HG02759 (cell line): ENCODE measurements around the gene REXO4.

Experiments used
- ATAC-seq: cut with Tn5 transposase; IDR thresholded peaks from one replicate; pipeline ENCODE4 v1.9.1; 2021; ENCODE audit warnings: mild to moderate bottlenecking, moderate library complexity; ENCODE audit not compliant: unreplicated experiment

REXO4 gene, protein sequence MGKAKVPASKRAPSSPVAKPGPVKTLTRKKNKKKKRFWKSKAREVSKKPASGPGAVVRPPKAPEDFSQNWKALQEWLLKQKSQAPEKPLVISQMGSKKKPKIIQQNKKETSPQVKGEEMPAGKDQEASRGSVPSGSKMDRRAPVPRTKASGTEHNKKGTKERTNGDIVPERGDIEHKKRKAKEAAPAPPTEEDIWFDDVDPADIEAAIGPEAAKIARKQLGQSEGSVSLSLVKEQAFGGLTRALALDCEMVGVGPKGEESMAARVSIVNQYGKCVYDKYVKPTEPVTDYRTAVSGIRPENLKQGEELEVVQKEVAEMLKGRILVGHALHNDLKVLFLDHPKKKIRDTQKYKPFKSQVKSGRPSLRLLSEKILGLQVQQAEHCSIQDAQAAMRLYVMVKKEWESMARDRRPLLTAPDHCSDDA

DNA sequence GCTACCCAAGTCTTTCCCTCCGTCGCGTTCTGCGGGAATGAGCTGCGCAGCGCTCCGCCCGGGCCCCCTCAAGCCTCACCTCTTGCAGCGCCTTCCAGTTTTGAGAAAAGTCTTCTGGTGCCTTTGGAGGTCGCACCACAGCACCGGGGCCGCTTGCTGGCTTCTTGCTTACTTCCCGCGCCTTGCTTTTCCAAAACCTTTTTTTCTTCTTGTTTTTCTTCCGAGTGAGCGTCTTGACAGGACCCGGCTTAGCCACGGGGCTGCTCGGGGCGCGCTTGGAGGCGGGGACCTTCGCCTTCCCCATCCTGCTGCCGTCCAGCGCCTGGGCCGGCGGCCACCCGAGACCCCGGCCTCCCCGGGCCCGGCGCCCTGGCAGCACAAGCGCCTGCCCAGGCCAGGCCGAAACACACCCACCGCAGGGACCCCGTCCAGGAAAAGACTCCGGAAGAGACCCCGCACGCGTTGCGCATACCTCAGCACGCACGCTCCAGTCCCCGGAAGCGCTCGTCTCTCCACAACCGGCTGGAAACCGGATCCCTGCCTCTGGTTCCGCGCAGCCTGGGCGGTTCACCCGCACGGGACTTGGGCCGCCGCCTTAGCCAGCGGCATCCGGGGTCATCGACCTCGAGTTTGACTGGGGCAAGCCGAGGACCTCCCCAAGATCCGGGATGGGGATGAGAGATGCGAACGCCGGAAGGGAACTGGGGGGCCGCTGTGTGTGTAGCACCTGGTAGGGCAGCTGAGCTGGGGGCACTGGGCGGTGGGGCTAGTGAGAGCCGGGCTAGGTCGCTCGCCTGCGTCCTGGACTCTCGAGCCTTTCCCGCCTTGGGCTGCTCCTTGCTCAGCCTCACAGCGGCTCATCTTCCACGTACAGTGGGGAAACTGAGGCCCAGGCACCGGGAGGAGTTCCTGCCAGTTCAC lies at the start of gene REXO4:
Gene REXO4 (minus strand): TSS at position 470 of the 921 bp plus-strand sequence. CDS start 166 bp downstream, at position 304.
- peak; percentile 83 for ATAC-seq

DNA sequence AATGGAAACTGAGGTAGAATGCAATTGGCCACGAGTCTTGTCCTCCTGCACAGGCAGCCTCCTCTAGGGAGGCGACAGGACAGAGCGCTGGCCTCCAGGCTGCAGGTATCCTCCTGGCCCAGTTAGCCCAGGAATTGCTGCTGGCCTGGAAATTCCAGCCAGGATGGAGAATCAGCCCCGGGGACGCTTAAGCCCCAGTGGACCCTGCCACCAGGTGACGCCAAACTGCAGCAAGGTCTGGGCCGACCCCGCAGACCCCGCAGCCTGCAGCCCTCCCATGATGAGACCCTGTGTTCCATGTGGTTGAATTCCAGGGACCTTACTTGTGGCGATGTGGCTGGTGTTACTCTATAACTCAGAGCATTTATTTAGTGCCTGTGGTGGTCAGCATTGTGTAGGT lies 49.3 kb upstream of the REXO4 start:
- ATAC-seq = no peak

DNA sequence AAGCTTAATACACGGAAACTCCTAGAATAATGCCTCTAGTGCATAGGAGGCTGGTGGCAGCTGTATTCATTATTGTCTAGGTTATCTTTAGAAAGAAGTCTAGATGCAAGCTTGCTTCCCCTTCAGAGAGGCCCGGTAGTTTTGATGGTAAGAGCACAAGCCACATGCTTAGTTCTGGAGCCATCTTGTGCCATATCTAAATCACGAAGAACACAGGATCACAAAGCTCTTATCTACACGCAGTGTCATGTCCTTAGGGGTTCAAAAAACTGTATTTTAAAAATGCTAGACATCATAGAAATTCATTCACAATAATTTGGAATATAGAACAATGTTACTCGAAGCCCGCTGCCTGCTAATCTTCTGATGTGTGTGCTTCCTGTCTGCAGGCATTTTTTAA lies 48.2 kb upstream of the REXO4 start:
- no peak for ATAC-seq

DNA sequence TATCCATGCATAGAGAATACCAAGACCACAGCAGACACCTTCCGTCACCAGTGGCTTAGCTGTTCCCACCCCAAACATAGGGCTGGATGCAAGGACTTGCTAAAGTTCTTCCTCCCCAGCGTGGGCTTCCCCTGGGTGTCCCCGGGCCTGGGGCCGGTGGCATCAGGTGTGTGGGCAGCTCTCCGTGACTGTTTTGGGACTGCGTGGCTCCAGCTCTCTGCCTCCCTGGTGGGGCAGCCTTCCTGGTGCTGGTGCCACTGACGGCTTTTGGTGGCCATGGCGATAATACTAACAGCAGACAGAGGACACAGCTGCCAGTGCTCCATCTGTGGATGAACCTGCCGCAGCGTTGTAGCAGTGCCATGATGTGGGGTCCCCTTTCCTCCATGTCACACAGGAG lies 46.8 kb upstream of the REXO4 start:
- no peak for ATAC-seq

DNA sequence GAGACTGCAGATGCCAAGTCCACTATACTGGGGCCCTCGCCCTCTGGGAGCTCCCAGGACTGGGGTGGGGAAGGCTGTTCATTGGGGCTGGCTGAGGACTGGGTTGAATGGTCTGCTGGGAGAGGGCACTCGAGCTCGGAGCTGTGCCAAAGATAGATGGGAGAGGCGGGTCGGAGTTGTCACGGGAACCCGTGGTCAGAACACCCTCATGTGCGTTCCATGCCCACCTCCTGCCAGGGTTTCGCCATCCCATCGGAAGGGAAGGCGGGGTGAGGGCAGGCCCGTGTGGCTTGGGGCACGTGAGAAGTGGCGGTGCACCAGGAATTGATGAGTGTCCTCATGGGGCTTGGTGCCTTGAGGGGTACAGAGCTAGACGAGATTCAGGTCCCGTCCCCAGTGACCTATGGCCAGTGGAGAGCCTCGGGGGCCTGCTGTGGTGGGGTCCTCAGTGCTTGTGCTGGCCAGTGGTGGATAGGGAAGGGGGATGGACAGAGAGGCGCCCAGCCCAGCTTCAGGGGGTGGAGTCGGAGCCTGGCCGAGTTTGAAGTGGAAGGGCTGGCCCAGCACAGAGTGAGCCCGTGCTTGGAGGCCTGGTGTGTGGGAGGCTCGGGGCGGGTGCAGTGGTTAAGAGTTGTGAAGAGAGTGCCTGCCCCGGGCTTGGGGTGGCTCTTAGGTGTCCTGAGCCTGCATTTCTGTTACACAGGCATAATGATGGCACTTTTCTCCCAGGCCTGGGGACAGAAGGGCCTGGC lies 46.2 kb upstream of the REXO4 start:
- ATAC-seq = no peak

DNA sequence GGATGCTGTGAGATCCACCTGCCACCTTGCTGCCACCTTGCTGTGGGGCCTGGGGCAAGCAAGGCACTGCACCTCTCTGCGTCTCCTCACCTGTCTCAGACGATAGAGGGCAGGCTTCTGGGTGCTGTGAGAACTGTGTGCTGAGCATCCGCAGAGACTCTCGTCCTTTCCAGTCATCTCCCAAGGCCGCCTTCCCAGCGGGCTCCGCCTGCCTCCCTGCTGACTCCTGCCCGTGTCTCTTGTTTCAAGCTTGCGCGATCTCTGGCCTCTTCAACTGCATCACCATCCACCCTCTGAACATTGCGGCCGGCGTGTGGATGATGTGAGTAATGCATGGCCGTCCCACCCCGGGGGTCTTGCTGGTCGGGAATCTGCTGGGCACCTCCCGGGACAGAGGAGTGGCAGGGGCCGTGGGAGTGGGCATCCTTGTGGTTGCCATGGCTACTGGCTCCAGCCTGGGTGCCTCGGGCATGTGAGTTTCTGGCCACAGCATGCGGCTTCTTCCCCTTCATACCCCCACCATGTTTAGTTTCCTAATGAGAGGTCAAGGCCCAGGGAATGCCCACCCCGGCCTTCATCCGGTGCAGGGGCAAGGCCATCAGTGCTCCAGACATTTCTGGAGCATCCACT lies 45.5 kb upstream of the REXO4 start:
- no peak for ATAC-seq

DNA sequence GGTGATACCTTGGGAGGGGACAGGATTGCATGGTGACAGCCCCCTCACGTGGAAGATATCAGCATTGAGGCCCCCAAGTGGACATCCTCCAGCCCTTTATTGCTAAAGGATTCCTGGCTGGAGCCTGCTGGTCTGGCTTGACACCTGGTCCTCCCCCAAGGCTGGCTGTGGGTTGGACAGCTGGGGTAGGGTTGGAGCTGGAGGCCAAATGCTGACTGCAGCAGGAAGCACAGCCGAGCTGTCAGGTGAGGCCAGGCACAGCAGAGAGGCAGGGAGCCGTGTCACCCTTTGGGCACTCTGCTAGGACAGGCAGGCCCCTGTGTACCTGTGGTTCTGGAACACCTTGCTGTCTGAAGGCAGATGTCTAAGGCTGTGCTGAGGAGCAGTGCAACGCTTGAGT lies 44.2 kb upstream of the REXO4 start:
- ATAC-seq = no peak

DNA sequence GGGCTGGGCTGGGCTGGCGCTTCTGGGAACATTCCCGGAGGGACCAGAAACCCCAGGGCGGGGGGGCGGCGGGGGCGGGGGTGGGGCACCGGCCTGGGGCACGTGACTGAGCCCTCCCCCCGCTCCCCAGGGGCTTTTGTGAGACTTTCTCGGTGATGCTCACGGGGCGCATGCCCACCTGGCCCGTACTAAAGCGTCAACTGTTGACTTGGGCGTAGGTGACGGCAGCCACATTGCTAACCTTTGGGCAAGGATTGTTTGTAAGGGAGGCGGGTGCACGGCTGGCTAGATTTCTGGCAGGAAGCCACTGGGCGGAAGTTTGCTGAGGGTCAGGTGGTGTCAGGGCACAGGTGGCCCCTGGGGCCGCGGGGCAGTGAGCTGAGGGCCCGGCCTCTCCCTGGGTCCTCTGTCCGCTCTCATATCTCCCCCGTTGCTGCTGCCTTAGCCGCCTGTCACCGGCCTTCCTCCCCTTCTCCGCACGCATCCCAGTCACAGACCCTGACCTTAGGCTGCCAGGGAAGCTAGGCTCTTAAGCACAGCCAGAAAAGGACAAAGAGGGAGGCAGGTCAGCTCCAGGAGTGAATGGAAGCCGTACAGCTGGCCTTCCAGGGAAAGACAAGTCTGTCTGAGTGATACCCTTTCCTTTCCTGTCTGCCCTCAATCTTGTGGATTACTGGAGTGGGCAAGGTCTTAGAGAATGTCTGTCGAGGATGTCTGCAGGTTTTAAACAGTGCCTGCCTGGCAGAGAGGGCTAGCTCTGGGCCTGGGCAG lies 42.8 kb upstream of the REXO4 start:
- peak; percentile 27 for ATAC-seq

DNA sequence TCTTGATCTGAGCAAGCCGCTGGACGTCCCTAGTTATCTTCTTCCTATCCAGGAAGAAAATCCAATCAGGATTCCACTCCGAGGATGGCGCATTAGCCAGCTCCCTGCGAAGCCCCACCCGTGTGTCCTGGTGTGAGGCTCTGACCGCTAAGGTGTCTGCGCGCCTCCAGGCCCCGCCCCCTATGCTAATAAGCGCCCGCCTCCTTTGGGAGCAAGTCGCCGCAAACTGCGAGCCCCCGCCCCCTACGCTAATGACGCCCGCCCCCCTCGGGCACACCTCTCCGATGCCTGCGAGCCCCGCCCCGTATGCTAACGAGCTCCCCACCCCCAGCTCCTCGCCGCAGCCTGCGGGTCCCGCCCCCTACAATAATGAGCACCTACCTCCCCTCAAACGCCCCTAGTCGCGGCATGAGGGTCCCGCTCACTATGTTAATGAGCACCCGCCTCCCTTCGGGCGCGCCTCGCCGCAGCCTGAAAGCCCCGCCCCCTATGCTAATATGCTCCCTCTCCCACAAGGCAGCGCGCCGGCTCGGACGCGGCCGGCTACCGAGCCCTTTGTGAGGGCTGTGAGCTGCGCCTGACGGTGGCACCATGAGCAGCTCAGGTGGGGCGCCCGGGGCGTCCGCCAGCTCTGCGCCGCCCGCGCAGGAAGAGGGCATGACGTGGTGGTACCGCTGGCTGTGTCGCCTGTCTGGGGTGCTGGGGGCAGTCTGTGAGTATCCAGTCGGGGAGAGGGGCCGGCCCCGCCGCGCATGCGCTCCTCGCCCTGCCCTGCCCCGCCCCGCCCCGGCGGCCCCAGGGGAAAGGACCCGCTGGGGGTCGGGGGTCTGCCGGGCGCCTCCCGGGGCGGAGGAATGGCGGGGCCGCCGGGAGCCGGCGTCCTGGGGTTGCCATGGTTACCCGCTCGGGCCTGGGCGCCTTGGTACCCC lies 41.9 kb upstream of the REXO4 start, which contains the start of gene CACFD1:
Gene CACFD1 (plus strand): TSS at position 503 of the 929 bp plus-strand sequence. CDS start 89 bp downstream, at position 592.
- peak; percentile 82 for ATAC-seq

DNA sequence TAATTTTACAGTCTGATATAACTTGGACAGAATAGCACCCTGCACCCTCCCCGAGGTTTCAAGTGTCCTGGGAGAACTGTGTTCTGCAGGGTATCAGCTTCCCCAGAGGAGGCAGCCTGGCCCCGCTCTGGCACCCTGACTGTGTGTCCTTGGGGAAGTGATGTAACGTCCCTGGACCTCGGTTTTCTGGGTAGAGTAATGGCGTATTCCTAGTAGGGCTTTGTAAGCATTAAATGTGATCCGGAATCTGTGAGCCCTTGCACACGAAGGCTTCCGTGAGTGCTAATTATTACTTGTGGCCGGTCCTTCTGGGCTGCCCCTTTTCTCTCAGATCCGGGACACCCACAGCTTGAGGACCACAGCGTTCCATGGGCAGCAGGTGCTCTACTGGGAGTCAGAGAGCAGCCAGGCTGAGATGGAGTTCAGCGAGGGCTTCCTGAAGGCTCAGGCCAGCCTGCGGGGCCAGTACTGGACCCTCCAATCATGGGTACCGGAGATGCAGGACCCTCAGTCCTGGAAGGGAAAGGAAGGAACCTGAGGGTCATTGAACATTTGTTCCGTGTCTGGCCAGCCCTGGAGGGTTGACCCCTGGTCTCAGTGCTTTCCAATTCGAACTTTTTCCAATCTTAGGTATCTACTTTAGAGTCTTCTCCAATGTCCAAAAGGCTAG lies 41.0 kb upstream of the REXO4 start:
- no peak for ATAC-seq

DNA sequence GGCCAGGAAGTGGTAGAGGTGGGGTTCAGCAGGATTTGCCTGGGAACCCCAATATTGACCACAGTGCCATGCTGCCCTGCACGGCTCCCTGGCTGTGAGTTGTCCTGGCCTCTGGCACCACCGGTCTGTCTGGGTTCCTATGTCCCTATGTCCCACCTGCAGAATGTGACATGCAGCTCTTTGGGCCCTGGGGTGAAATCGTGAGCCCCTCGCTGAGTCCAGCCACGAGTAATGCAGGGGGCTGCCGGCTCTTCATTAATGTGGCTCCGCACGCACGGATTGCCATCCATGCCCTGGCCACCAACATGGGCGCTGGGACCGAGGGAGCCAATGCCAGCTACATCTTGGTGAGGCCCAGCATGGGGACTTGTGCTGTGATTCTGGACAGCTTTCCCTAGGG lies 39.9 kb upstream of the REXO4 start:
- no peak for ATAC-seq

DNA sequence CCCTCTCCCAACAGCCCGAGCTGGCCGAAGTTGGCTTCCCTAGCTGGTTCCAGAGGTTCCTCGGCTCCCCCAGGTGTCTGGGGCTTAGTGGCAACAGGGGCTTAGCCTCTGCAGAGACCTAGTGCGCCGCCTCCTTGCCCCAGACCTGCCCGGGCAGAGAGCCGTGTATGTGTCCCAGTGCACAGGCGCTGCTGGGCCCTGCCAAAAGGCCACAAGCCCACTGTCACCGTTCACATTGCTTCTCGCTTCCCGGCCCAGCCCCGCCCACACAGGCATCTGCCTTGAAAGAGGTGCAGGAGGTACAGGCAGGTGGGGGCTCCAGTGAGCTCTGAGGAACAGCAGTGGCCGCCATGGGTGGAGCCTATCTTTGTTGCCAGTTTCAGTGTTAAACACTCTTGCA lies 39.4 kb upstream of the REXO4 start:
- no peak for ATAC-seq

DNA sequence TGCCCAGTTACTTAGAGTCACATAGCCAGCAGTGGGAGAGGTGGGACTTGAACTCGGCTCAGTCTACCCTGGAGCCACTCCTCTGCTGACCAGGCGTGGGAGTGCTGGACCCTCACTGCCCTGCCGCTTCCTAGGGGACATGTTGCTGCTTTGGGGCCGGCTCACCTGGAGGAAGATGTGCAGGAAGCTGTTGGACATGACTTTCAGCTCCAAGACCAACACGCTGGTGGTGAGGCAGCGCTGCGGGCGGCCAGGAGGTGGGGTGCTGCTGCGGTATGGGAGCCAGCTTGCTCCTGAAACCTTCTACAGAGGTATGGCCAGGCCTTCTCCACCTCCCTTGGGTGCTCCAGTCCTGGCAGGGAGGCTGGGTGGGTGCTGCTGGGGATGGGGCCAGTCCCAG lies 38.6 kb upstream of the REXO4 start:
- ATAC-seq = no peak

DNA sequence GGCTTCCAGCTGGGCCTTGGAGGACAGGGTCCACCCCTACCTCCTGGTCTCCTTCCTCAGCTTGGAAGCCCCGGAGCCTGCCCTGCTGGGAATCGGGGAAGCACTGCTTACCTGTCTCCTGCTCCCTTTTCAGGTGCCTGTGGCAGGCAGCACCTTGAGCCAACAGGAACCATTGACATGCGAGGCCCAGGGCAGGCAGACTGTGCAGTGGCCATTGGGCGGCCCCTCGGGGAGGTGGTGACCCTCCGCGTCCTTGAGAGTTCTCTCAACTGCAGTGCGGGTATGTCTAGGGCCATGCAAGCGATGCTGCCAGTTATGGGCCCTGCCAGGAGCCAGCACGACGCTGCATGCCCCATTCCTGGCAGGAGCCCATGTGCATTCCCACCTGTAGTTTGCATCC lies 38.1 kb upstream of the REXO4 start:
- no peak for ATAC-seq

DNA sequence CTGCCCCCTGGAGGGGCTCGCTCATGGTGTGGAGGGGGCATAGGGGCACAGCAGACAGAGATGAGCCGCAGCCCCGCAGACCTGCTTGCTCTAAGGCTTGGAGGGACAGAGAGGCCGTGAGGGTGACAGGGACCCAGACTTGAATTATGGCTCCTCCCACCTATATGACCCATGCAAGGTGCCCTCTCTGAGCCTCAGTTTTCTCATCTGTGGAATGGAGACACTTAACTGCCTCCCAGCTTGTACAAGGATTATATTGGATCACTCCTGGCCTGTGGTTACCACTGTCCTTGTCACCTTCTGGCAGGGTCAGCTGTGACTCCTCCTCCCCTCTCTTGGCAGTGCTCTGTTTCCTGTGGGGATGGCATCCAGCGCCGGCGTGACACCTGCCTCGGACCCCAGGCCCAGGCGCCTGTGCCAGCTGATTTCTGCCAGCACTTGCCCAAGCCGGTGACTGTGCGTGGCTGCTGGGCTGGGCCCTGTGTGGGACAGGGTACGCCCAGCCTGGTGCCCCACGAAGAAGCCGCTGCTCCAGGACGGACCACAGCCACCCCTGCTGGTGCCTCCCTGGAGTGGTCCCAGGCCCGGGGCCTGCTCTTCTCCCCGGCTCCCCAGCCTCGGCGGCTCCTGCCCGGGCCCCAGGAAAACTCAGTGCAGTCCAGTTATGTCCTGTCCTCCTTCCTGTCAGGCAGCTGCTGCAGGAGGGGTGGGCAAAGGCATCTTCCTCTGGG lies 37.3 kb upstream of the REXO4 start:
- no peak for ATAC-seq

DNA sequence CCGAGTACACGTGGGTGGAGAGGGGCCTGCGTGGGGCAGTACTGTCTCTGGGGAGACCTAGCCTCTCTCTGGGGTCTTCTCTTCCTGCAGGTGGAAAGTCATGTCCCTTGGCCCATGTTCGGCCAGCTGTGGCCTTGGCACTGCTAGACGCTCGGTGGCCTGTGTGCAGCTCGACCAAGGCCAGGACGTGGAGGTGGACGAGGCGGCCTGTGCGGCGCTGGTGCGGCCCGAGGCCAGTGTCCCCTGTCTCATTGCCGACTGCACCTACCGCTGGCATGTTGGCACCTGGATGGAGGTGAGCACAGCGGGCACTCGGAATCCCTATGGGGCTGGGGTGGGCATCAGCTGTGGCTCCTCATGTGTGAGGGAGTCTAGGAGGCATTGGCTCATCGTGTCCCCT lies 36.5 kb upstream of the REXO4 start:
- no peak for ATAC-seq

DNA sequence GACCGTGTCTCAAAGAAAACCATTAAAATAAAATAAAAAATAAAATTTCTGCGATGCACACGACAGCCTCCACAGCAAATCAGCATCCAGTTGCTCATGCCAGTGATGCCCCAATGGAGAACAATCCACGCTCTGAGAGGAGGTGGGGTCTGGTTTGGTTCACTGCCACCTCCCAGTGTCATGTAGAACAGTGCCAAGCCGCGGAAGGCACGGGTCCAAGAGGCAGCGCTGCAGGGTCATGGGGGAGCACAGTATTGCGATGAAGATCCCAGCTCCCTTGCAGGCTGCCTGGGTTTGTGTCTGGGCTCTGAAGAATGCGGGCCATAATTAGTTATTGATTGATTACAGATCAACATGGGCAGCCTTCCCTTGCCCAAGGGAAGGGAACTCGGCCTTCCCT lies 35.8 kb upstream of the REXO4 start:
- no peak for ATAC-seq

DNA sequence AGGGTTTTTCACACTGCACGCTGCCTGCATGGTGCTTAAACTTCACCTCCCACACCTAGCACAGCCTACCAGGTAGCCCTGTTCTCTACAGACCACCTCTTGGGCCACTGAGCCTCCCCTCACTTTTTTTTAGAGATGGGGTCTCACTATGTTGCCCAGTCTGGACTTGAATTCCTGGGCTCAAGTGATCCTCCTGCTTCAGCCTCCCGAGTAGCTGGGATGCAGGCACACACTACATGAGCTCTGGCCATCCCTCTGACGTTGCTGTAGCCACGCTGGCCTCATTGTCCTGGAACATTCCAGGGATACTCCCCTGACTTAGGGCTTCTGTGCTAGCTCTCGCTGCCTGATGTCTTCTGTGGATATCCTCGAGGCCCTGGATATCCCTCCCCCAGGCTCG lies 34.8 kb upstream of the REXO4 start:
- ATAC-seq = no peak
